Coronary artery (tissue), 2 donors: Measurements from ENCODE around the gene ZGPAT.

Experiments used
- DNase-seq: peaks from one replicate; pipeline ENCODE4 v3.0.0-alpha.2; 2017; ENCODE audit warnings: low spot score
- H3K27ac ChIP-seq, 2 donors: fragments of 200-600 bp; sonication (generic); one replicate each; pipeline ENCODE4 v1.5.1; 2016 to 2019
- H3K4me3 ChIP-seq: fragments of 200-600 bp; sonication (generic); 2 replicates; pipeline ENCODE4 v1.5.1; 2016; ENCODE audit warnings: mild to moderate bottlenecking, moderate library complexity
- CTCF ChIP-seq: fragments of 200-600 bp; sonication (generic); IDR thresholded peaks from one replicate; pipeline ENCODE4 v1.5.1; 2019; ENCODE audit warnings: antibody characterized with exemption

The ZGPAT gene

GRCh38 chr20:63678667-63679465 is 29.0 kb upstream of the ZGPAT start:
- no peak overlapping the region for H3K4me3 ChIP-seq
- DNase-seq = no peak
- TF ChIP-seq CTCF = no peak
- H3K27ac ChIP-seq = no peak overlapping the region

GRCh38 chr20:63679799-63680305 is 28.0 kb upstream of the ZGPAT start:
- DNase-seq = no peak
- no peak overlapping the region for H3K4me3 ChIP-seq
- no peak overlapping the region for H3K27ac ChIP-seq
- TF ChIP-seq CTCF = no peak

GRCh38 chr20:63680427-63680826 is 27.4 kb upstream of the ZGPAT start:
- Histone ChIP-seq H3K4me3 (no peak overlapping the region), H3K27ac (peak overlapping the region in 1 of 2 donors; percentile 91)
- no peak for DNase-seq
- TF ChIP-seq CTCF = no peak

DNA sequence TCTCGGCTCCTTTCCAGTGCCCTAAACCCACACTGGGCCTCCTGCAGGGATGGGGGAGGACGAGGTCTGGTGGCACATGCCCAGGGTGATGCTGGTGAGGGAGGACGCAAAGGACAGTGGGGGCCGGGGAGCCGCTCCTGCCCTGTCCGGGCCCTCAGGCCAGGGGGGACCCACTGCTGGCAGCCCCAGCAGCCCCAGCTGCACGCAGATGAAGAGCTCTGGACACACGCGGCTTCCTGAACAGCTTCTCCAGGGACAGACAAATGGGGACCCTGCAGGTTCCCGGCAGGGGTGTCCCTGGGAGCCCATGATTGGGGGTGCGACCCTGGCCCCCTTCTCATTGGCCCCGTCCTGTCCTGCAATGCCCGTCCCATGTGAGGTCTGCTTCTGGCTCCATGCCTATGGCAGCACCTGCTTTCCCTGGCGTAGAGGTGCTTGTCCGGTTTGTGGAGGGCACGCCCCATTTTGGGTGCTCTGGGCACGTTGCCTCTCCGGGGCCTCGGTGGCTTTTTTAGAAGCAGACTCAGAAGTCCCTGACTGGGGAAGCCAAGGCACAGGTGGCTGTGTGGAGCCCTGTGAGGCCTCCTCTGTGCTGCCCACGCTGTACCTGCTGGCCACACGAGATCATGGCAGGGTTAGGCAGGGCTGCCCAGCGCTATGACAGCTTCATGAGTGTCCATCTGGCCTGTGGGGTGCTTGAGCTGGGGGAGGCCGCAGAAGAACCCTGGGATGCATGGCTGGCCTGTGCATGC is 26.8 kb upstream of the ZGPAT start:
- no peak overlapping the region for H3K4me3 ChIP-seq
- H3K27ac ChIP-seq = peak overlapping the region; percentile 68 to 91
- no peak for DNase-seq
- no peak for TF ChIP-seq CTCF

- H3K27ac ChIP-seq = peak overlapping the region; percentile 68 to 91
- TF ChIP-seq CTCF = no peak
- no peak overlapping the region for H3K4me3 ChIP-seq
- DNase-seq = no peak
Measured at GRCh38 chr20:63681609-63682142, 26.2 kb upstream of the ZGPAT start.

DNA sequence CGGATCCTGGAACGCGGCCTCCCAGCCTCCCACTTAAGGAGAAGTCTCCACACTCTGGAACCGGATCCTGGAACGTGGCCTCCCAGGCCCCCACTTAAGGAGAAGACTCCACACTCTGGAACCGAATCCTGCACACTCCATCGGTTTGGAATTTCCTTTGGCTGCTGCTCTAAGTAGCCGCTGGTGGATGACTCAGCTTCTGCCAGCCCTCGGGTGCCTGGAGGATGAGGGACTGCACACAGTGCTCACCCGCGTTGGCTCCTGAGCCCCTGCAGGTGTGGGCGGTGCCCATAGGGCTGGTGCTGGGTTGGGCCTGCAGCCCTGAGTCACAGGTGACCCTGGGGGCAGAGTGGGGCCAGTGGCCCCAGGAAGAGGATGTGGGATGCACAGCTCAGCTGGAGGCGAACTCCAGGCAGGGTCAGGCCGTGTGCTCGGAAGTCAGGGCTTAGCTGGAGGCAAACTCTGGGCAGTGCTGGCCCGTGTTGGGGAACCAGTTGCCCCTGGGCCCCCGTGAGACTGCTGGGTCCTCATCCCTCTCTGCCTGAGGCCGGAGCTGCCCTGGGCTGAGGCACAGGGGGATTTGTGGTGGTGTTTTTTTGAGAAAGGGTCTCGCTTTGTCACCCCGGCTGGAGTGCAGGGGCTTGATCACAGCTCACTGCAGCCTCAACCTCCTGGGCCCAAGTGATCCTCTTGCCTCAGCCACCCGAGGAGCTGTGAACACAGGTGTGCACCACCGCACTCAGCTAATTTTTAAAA is 25.3 kb upstream of the ZGPAT start:
- no peak for TF ChIP-seq CTCF
- Histone ChIP-seq H3K27ac (peak overlapping the region; percentile 68 to 91), H3K4me3 (peak overlapping the region; percentile 29)
- peak; percentile 93 for DNase-seq
